ENCODE measurements around the gene TPCN1. TPM values are rescaled to one million over a fixed set of nuclear protein-coding genes. Genes with fewer than 3 reads are reported as not detected.

TPCN1 gene
- total and polyA plus RNA-seq, 2 experiments from 2014 or later = 16.9 to 32.1 TPM

GRCh38 chr12:113248051-113248825, 27.0 kb downstream of the TPCN1 start:
- Histone ChIP-seq H3K9me3 (ENCODE audit: low read depth) (no peaks in the 10 kb centered on the region), H4K20me1 (ENCODE audit: insufficient read depth, poor library complexity, severe bottlenecking) (no peaks in the 10 kb centered on the region), H3K4me1 (ENCODE audit: insufficient read depth) (peaks cover 41% of the 10 kb centered on the region), H3K4me2 (no peak overlapping the region), H3K4me3 (no peak overlapping the region), H3K79me2 (peaks cover 4% of the 10 kb centered on the region), H3K27me3 (no peaks in the 10 kb centered on the region), H3K27ac (peak overlapping the region; percentile 98), H3K36me3 (replicated peaks; ENCODE audit: insufficient read depth, low read depth) (no peaks in the 10 kb centered on the region), H2AFZ (no peak overlapping the region), H3K9me2 (replicated peaks; ENCODE audit: insufficient read depth) (no peaks in the 10 kb centered on the region)
- 82% methylated on average over 22 of the region's 22 CpGs for WGBS (ENCODE audit: low lambda C conversion rate, missing lambda C conversion rate)
- no peak for DNase-seq (ENCODE audit: low spot score)
- TF ChIP-seq EZH2phosphoT487 (IDR thresholded peaks at IDR 0.05; ENCODE audit: low read depth, severe bottlenecking, unreplicated experiment) (no peak), CTCF (IDR thresholded peaks at IDR 0.05; ENCODE audit: poor library complexity) (no peak), EZH2 (IDR thresholded peaks at IDR 0.05; ENCODE audit: borderline replicate concordance) (no peak)

GRCh38 chr12:113248842-113249435, 27.7 kb downstream of the TPCN1 start:
- Histone ChIP-seq H3K27ac (peak overlapping the region; percentile 98), H3K9me2 (replicated peaks; ENCODE audit: insufficient read depth) (no peaks in the 10 kb centered on the region), H3K9me3 (ENCODE audit: low read depth) (no peaks in the 10 kb centered on the region), H3K4me2 (no peak overlapping the region), H4K20me1 (ENCODE audit: insufficient read depth, poor library complexity, severe bottlenecking) (no peaks in the 10 kb centered on the region), H2AFZ (no peak overlapping the region), H3K4me1 (ENCODE audit: insufficient read depth) (peaks cover 39% of the 10 kb centered on the region), H3K4me3 (no peak overlapping the region), H3K36me3 (replicated peaks; ENCODE audit: insufficient read depth, low read depth) (no peaks in the 10 kb centered on the region), H3K79me2 (peaks cover 3% of the 10 kb centered on the region), H3K27me3 (no peaks in the 10 kb centered on the region)
- TF ChIP-seq EZH2phosphoT487 (IDR thresholded peaks at IDR 0.05; ENCODE audit: low read depth, severe bottlenecking, unreplicated experiment) (no peak), EZH2 (IDR thresholded peaks at IDR 0.05; ENCODE audit: borderline replicate concordance) (no peak), CTCF (IDR thresholded peaks at IDR 0.05; ENCODE audit: poor library complexity) (no peak)
- 95% methylated on average over 11 of the region's 11 CpGs for WGBS (ENCODE audit: low lambda C conversion rate, missing lambda C conversion rate)
- DNase-seq (ENCODE audit: low spot score) = no peak

- H3K4me3 ChIP-seq = no peak overlapping the region
- peaks cover 33% of the 10 kb centered on the region for H3K4me1 ChIP-seq (ENCODE audit: insufficient read depth)
- H2AFZ ChIP-seq = no peak overlapping the region
- 95% methylated on average over 12 of the region's 12 CpGs for WGBS (ENCODE audit: low lambda C conversion rate, missing lambda C conversion rate)
- H3K36me3 ChIP-seq (replicated peaks; ENCODE audit: insufficient read depth, low read depth) = no peaks in the 10 kb centered on the region
- no peaks in the 10 kb centered on the region for H4K20me1 ChIP-seq (ENCODE audit: insufficient read depth, poor library complexity, severe bottlenecking)
- no peak for DNase-seq (ENCODE audit: low spot score)
- no peaks in the 10 kb centered on the region for H3K27me3 ChIP-seq
- no peak overlapping the region for H3K4me2 ChIP-seq
- no peaks in the 10 kb centered on the region for H3K9me2 ChIP-seq (replicated peaks; ENCODE audit: insufficient read depth)
- TF ChIP-seq CTCF (IDR thresholded peaks at IDR 0.05; ENCODE audit: poor library complexity) (no peak), EZH2 (IDR thresholded peaks at IDR 0.05; ENCODE audit: borderline replicate concordance) (no peak), EZH2phosphoT487 (IDR thresholded peaks at IDR 0.05; ENCODE audit: low read depth, severe bottlenecking, unreplicated experiment) (no peak)
- no peak overlapping the region for H3K27ac ChIP-seq
- H3K9me3 ChIP-seq (ENCODE audit: low read depth) = no peaks in the 10 kb centered on the region
- H3K79me2 ChIP-seq = no peaks in the 10 kb centered on the region
Measured at GRCh38 chr12:113249546-113249945, 28.3 kb downstream of the TPCN1 start.

All from hepatocyte (in vitro differentiated cells).